22Rv1 (cell line): ENCODE measurements around the gene CDC14B.

Experiments
- H3K27ac ChIP-seq: fragments of 450-650 bp; 2 replicates; pipeline ENCODE4 v1.5.1; 2017
- CTCF ChIP-seq: fragments of 450-650 bp; IDR thresholded peaks from 2 replicates; pipeline ENCODE4 v1.5.1; 2017; ENCODE audit warnings: mild to moderate bottlenecking
- ZFX ChIP-seq: fragments of 450-650 bp; IDR thresholded peaks from 2 replicates; pipeline ENCODE4 v1.6.1; 2017; ENCODE audit warnings: antibody characterized with exemption, borderline replicate concordance

Gene CDC14B

GRCh38 chr9:96497117-96497399, 122.6 kb downstream of the CDC14B start:
- TF ChIP-seq CTCF (no peak), ZFX (no peak)
- H3K27ac ChIP-seq, result no peak overlapping the region

GRCh38 chr9:96496368-96497116, 123.1 kb downstream of the CDC14B start:
- TF ChIP-seq CTCF, result no peak
- H3K27ac ChIP-seq, result no peak overlapping the region

- H3K27ac ChIP-seq, result no peak overlapping the region
- TF ChIP-seq CTCF (no peak), ZFX (no peak)
These were observed 124.3 kb downstream of the CDC14B start for GRCh38 chr9:96495341-96495740.

GRCh38 chr9:96494215-96494800, 125.3 kb downstream of the CDC14B start:
- H3K27ac ChIP-seq, result no peak overlapping the region
- TF ChIP-seq ZFX, result no peak
- TF ChIP-seq CTCF, result no peak

GRCh38 chr9:96493757-96494156, 125.9 kb downstream of the CDC14B start:
- TF ChIP-seq ZFX, result no peak
- no peak for TF ChIP-seq CTCF
- H3K27ac ChIP-seq, result no peak overlapping the region

- no peak overlapping the region for H3K27ac ChIP-seq
- TF ChIP-seq CTCF (no peak), ZFX (no peak)
These were observed 126.6 kb downstream of the CDC14B start for GRCh38 chr9:96492993-96493531.

GRCh38 chr9:96491880-96492525, 127.6 kb downstream of the CDC14B start:
- H3K27ac ChIP-seq, result no peak overlapping the region
- TF ChIP-seq CTCF (no peak), ZFX (no peak)
